DMS 273 (cell line): ENCODE data around the gene TSPO2.

Source experiments
- DNase-seq: peaks from one replicate; lab custom pipeline; 2025; ENCODE audit not compliant: unreplicated experiment; lab: John Stamatoyannopoulos, UW

Gene TSPO2

DNA sequence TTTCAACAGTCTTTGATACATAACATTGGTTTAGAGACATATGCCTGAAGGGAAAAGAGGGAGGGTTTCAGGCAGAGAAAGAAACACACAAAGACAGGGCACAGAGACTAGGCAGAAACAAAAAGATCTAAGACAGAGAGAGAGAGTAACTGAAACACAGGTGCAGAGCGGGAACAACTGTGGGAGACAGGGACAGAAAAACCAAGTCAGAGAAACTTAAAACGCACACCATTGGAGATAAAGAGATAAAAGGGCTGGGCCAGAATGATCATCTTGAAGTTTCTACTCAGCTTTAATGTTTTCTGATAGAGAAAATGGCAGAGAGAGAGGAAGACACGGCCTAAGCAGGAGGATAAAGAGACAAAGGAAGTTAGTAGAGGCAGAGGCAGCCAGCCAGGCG lies 15.0 kb upstream of the TSPO2 start:
- DNase-seq = no peak

DNA sequence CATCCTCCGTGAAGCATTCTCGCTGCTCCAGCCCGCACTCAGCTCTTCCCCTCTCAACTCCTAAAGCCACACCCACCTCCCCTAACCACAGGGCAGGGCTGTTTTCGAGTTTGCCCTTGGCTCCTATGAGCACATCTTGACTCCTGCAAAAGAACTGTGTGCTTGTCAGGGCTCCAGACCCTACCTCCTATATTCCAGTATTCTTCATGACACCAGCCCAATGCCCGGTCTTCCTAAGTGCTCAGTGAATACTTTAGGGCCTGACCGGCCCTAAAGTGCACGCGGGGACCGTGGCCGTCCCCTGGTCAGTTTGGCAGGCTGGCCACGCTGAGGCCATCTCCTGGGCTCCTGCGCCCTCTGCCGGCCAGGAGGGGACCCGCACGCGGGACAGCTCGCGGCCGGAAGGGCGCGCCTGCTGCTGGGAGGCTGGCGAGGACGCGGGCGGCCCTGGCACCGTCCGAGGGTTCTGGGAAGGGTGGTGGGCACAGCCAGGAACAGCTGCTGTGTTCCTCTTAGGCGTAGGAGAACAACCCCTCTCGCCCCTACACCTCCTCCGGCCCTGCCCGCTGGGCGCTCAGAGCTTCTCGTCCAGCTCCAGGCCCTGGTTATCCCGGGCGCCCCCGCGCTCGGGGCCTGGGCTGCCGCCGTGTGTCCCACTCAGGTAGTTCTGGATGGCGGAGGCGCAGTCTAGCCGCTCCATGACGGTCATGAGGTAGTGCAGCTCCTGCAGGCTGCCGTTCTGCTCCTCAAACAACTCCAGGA lies 14.3 kb upstream of the TSPO2 start:
- peak; percentile 84 for DNase-seq

DNA sequence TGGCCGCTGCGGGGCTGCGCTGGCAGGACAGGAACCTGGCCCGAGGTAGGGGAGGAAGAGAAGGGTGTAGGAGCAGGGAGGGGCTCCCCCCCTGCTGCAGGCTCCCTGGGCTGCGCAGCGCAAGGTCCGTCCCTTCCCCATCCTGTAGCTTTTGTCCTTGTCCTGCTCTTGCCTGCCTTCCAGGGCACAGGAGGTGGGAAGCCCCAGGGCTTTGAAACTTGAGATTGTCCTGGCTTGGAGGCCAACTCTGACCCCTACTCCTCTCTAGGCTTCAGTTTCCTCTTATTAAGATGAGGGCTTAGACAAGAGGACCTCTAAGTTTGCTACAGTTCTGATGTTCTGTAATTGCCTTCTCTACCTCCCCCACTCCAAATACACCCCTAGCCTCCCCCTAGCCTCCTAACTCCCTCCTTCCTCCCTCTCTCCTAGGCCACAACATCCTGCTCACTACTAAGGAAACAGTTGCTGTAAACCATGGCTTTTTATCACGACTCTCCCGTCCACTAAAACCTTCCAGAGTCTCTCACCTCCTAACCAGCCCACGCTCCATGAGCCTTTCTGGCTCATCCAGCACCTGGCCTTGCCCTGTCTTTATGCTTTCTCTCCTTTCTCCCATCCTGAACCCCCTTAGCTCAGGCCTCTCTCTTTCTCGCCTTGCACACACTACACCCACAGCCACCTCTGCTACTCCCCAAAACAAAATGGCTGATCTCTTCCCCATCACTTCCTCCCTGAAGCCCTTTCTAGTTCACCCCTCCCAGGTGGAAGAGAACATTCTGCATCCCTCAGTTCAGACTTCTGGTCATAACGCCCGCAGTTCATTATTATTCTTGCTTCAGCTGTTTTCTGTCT lies 13.5 kb upstream of the TSPO2 start:
- DNase-seq = no peak

DNA sequence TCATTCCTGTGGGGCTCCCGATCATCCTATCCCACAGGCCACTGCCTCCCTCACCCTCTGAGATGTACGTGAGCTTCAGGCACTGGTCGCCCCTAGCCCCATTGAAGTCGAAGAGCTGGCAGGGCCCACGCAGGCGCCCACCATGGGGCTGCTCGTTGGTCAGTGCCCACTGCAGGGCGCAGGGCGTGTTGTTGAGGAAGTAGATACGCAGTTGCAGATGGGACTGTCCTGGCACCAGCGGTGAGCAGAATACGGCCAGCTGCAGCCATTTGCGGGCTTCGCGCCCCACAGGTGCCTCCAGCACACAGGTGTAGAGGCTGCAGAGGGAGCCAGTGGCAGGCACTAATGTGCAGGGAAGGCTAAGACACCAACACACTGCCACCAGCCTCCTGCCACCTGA lies 9.4 kb upstream of the TSPO2 start:
- DNase-seq = no peak

DNA sequence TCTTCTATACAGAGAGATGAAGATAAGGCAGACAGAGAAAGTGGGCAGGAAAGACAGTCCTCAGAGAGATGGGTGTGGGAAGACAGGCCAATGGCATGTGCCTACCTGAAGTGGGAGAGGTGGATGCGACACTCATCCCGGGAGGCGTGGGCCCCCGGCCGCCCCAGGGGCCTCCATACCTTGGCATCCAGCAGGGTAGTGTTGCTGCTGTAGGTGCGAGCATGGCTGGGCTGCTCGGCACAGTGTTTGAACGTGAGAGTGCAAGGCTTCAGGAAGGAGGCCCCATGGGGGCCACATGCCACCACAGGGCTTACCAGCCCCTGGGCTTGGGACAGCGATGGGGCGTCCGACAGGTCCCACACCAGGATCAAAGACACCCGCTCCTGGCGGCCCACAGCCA lies 8.5 kb upstream of the TSPO2 start:
- no peak for DNase-seq

DNA sequence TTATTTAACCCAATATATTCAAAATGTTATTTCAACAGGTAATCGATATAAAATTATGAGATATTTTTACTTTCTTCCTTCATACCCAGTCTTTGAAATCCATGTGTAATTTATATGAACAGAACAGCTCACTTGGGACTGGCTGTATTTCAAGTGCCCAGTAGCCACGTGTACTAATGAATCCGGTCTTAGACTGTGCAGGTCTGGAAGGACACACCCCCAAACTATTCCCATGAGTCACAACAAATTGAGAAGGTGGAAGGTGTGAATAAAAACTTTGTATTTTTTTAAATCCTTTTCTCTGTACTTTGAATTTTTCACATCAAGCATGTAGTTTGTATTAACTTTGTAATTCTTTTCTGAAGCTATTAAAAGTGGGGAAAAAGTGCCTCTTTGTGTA lies 6.1 kb upstream of the TSPO2 start:
- DNase-seq = no peak

DNA sequence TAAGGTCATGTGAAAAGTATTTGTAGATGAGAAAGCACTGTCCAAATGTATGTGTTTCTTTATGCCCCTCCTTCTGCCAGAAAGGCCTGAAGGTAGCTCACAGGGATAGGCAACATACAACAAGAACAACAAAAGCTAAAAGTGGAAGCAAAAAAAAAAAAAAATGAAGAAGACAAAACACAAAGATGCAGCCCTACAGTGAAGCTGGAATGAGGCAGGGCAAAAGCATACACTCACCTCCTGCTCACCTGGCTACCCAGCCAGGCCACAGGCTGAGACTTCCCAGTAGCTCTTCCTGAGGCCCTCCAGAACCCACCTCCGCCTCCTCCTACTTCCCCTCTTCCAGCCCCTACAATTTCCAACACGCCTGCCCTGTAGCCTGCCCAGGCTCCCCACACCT lies 5.7 kb upstream of the TSPO2 start:
- no peak for DNase-seq

DNA sequence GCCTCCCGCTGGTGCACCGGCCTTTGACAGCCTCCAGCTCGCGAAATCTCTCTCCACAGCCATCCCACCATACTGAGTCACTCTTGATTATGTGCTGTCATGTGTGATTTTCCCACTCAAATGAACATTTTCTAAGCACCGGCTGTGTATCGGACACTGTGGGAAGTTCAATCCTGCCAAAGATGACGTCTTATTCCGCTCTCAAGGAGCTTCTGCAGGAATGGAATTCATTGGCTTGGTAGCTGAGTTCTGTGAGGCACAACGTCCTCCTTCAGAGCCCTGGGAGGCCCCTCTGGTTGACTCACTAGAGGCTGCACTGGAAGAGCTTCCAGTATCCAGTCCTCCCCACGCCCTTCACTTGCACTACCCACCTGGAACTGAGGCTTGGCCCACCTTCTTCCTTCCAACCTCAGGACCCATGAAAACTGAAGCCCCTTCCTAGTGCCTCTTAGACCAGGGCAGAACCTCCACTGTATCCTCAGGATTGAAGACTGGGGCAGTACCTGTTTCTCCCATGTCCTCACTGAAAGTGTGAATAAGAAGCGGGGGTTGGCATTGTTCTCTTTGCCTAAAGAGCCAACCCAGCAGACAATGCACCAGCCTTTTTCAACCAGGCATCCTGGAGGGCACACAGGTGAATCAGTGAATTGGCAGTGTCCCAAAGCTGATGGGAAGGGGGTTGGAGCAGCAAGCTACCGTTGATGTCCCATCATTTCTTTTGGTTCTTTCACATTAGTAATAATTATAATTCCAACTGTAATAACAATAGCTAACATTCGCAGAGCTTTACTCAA lies 5.0 kb upstream of the TSPO2 start:
- no peak for DNase-seq

DNA sequence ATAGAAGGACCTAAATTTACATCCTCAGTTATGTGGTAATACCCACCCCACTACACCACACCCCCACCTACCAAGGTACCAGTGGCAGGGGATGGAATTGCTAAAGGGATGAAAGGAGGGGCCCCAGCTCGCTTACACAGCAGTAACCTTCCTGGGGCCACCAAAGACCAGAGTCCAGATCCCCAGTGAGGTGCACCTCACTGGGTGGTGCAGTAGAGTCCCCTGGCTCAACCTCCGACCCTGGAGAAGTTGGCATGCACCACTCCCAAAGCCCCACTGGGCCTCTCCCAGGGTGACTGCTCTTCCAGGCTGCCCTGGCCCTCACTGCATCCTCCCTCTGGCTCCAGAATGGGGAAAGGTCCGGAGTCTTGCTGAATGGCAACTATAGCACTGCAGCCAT lies 4.1 kb upstream of the TSPO2 start:
- DNase-seq = no peak

DNA sequence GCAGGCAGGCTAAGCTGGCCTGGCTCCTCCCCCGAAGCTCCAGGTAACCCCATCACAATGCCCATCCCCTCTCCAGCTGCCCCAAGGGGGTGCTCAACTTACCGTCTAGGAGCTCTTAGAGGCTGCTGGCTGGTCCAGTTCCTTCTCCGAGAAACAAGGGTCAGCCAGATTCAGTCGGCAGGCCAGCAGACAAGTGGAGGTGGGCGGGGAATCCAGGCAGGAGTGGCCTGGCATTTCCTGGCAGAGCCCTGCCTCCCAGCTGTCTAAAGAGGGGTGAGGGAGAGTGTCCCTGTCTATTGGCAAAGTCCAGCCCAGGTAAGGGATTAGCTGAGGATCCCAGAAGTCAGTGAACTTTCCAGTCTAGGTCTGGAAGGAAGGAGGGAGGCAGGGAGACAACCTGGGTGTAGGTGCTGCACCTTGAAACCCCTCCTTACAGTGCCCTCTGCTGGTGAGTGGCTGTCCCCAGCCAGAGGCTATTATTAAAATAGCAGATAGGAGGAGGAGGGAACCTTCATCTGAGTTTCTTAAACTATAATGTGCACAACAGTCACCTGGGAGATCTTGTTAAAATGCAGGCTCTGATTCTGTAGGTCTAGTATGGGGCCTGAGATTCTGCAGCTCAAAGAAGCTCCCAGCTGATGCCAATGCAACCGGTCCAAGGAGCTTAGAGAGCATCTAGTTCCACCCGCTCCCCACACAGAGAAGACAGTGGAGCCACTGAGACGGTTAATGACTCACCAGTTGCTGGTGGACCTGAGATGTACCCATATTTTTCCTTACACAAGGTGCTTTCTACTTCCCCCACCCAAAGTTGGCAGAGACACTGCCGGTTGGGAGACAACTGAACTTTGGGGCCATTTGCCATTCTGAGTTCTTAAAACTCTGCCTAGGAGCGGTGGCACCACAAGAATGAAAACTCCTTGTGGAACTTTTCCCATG lies 2.9 kb upstream of the TSPO2 start, which contains the start of gene UNC5CL:
Gene UNC5CL, minus strand, starts transcription at position 162 of the 939 bp plus-strand sequence. CDS start 4,147 bp downstream, outside the sequence.
- peak; percentile 61 for DNase-seq

DNA sequence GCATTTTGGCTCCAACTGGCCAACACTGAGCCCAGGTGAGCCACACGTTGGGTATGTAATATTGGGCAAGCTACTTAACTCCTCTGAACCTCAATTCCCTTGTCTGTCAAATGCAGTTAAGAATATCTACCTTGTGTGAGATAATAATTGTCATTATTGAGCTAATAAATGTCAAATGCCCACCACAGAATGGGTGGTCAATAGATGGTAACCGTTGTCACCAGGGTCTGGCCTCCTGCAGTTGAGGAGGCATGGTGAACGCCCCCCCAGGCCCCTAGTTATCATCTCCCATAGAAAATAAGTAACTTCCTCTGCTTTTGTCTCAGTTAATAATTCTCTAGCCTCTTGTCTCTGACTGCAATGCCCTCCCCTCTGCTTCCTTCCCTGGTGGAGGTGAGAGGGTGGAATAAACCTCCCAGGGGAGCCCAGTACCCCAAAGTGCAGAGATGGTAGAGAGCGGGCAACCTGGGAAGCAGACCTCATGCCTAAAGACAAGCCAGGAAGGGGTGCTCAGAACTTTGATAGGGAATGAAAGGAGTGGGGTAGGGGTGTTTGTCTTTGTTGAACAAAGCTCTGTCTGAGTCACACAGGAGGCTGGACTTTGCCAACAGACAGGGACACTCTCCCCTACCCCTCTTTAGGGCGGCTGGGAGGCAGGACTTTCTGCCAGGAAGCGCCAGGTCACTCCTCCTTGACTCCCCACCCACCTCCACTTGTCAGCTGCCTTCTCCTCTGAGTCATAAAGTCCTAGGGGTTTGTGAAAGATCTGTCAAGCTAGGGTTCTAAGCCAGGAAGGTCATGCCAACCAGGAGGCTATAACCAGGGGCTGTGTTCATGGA lies 1.9 kb upstream of the TSPO2 start:
- no peak for DNase-seq

DNA sequence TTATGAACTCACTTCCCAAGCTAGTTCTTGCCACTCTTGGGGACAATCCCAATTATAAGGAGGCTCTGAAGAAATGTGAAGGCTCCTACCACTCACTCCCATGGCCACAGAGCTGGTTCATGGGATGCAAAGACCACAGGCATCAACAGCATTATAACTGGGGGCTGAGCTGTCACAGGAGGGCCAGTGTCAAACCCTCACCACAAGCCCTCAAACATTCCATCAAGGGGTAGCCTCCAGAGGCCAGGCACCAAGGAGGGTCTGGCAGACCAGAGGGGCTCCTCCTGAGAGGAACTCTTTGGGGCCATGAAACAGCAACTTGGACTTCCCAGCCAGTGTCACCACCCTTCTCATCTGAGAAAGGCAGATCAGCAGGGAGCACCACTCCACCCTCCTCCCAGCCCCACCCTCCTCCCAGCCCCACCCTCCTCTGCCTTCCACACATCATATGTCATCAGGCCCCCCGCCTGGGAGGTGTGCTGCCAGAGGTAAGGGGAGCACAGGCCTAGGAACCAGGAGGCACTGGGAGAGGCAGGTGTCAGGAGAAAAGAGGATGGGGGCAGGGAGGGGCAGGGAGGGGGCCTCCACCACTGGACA lies 1.2 kb upstream of the TSPO2 start:
- no peak for DNase-seq

DNA sequence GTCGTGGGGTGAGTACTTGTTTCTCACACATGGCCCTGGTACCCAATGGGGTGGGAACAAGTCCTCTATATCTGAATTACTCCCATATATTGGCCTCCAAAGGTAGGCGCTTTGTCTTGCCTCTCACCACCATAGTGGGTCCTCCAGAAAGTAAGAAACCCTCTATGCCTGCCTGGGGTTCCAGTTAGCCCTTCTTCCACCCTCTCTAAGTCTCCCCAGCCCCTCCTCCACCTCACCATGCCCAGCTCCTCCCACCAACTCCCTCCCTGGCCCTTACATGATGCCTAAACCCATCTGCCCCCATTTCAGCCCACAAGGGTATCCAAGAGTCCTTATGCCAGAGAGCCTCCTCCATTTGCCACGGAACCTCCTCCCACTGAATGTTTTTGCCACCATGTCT lies 884 bp downstream of the TSPO2 start:
- no peak for DNase-seq

DNA sequence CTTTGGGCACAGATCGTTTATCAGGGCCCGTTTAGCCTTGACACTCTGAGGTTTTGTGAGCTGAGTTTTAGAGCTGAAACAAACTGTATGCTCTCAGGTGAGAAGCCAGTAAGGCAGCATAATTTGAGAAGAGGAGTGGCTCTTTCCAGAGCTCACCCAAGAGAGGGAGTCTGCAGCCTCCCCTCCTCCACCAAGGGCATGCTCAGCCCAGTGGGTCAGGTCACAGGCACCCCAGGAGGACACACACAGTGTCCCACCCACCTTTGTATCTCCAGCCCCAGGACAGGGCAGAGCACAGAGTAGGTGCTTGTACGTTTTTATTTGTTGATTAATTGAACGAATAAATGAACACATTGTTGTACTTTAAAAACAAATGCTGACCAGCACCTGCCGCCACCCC lies 3.4 kb downstream of the TSPO2 start:
- no peak for DNase-seq

DNA sequence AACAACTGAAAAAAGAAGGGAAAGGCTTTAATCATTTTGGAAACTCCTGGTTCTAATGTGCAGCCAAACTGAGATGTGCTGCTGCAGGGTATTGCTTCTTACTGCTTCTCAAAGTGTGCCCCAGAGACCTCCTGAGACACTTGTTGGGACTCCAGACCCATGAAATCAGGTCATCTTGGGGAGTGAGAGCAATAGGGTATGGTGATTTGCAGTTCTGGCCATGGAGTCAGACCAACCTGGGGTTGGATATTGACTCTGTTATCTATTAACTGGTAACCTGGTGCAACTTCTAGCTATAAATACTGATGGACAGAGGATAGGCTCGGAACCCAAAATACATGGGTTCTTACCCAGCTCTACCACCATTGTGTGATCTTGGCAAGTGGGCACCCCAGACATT lies 3.8 kb downstream of the TSPO2 start:
- no peak for DNase-seq

DNA sequence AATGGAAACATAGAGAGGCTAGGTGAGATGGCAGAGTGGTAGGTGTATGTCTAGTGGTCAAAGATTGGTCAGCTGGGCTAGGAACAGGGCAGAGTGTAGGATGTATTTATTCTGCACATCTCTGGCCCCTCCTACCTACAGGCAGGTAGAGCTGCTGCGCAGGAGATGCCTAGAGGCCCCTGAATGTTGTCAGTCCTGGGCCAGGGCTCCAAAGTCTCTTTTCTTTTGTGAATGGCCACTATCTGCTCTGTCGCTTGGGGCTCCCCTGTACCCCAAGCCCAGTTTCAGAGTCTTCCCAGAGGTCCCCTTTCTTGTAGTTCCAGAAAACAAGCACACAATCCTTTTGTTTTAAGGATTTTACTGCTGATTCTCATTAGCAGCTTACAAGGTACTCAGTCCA lies 5.0 kb downstream of the TSPO2 start:
- DNase-seq = no peak

DNA sequence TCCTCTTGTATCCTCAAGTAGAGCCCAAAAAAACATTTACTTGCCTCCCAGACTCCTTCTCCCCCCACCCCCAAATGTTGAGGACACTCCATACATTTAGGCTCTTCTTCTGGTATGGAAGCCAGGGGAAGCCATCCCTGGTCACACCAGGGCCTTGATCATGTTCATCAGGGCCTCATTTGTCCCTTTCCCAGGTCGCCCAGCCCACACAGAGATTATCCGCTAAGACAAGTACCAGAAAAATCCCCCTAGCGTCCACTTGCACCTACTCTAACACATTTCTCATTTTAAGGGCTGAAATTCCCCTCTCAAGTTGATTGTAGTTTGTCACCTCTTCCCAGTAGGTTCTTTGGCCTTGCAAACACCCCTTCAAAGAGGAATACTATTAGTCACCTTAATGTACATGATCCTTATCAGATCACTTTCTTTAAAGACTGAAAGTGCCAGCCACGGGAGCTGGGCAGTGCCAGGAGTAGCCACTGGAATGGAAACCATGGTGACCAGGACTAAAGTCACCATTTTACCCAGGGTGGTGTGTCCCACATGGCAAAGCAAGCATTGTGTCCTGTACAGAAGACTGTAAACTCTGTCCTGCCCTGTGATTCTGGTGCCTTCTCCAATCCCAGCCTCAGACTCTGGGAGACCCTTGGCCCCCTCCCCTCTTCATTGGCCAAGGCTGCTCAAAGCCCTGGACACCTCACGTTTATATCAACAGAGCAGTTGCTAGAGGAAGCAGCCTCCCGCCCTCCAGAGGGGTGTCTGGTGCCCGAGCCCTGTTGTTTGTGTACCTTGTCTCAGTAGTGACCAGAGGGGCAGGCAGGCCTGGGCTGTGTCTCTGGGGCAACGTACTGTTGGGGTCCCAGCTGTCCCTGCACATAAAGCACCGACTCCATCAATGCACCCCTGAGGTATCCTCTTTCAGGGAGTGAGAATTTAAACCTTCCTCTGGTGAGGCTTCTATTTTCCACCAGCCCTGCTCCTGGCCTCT lies 5.8 kb downstream of the TSPO2 start:
- no peak for DNase-seq

DNA sequence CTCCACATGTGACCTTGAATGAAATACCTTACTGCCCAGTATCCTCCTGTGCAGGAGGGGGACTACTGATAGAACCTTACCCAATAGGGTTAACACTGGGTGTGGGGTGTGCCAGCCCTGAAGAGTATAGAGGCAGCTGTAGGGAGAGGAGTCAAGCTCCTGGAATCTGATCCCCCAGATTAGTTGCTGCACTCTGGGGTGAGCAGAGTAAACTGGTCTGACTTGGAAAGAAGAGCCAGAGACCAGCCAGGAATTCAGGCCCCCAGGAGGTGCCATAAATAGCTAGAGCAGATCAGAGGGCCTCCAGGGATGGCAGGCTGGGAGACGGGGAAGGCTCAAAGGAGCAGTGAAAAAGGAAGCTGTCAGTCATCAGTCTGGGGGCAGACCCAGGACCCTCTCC lies 7.3 kb downstream of the TSPO2 start:
- DNase-seq = no peak
